ENCODE measurements around the gene NLK.
"Not testable (repeated sequence)": the region's sequence is repeated elsewhere in the genome, so short reads cannot be mapped to it uniquely, and the experiment has no call there.

Gene NLK
- total RNA-seq = 24.3 to 25.5 (median 24.7) reads per million in 3 experiments

DNA sequence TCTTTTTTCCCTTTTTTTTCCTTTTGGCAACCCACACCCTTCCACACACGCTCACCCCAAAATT lies at the start of gene NLK:
NLK (plus strand) TSS at position 21 of the 64 bp plus-strand sequence. CDS start 197 bp downstream, outside the sequence.
- no peak for DNase-seq

DNA sequence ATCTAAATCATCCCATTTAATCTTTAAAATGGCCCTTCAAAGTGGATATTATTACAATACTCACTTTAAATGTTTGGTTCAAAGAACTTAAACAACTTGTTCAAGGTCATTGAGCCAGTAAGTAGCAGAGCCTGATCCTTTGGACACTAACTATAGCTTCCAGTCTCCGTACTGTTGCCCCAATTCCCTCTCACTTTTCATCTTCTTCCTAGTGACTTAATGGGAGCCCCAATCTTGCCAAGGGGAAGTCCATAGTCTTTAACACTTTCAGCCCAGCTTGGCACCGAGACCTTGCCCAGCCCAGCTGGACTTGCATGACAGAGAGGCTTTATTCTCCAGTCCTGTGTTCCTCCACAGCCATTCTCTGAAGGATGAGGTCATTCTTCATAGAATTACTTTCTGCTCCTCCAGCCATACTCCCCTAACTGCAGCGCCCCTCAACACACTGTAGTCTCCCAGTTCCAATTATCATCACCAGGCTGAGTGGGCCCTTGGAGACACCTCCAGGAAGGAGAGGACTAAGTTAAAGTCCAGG lies 49.2 kb upstream of the NLK start:
- DNase-seq = no peak

DNA sequence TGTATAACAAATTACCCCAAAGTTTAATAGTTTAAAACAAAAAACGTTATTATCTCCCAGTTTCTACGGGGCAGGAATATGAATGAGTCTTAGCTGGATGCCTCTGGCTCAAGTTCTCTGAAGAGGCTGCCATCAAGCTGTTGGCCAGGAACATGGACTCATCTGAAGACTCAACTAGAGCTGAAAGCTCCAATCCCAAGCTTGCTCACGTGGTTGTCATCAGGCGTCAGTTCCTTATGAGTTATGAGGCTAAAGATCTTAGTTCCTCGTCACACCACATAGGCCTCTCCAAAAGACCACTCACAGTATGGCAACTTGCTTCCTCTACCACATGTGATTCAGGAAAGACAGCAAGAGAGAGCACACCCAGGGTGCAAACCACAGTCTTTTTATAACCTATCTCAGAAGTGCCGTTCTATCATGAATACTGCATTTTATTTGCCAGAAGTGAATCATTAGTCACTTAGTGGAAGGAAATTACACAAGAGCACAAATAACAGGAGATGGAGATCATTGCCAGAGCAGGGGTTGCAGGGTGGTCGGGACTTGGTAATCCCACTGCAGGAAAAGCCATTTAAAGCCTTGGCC lies 48.7 kb upstream of the NLK start:
- no peak for DNase-seq

DNA sequence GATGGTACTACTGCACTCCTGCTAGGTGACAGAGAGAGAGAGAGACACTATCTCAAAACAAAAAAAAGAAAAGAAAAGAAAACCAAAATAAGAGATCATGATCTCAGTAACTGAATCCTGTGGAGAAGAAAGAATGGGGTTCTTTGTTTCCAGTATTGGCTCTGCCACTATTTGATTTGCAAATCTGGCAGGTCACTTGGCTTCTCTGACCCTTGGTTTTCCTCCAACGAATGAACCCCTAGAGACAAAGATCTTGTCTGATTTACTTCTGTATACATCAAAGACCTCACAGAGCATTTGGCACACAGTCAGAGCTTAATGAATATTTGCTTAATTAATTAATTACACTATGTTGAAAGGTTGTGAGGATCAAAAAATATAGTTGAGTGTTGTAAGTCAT lies 47.9 kb upstream of the NLK start:
- no peak for DNase-seq

DNA sequence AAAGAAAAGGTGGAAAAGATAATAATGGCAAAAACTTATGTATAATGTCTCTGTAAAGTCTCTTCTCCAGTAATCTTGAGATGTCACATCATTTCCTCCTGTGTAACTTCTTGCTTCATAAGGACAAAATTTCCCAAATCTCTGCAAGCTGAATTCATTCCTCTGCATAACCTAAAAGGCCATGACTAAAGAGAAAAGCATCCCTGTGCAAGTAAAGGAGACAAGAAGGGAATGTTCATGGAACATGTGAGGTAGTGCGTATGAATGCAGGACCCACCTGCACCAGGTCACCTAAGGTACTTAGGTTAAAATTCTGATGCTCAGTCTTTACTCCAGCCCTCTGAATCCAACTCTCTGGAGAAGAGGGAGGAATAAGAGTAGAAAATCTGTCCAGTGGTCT lies 46.9 kb upstream of the NLK start:
- no peak for DNase-seq

DNA sequence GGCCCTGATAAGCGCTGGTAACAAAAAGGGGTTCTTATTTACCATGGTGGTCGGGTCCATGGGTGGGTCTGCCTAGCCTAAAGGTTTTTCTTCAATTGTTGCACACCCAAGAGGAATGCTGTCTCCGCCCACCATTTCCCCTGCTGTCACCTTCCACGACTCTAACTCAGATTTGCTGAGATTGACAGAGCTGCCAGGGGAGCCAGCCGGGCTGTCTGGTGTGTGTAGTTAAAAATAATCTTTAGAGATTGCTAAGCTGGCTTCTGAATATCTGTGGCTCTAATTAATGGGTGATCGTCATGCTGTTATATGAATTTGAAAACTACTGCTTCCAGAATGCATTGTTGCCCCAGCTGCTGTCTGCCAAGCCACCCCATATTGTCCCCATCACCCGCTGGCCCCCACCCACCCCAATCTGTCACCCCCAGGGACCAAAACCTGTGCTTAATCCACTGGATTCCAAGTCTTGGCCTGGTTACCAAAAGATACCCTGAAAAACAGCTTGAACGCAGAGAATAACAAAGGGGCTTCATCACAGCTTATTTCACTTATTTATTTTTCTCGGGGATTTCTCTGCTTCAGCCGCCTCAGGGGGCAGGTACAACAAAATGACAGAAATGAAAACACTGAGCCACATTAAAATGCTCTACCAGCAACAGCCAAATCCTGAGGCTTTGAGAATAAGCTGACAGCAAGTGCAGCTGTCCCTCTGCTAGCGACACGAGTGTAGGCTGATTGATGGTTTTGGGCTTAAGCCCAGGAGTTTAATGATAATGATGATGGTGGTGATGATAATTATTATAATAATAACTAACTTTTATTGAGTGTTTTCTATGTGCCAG lies 46.1 kb upstream of the NLK start:
- no peak for DNase-seq

DNA sequence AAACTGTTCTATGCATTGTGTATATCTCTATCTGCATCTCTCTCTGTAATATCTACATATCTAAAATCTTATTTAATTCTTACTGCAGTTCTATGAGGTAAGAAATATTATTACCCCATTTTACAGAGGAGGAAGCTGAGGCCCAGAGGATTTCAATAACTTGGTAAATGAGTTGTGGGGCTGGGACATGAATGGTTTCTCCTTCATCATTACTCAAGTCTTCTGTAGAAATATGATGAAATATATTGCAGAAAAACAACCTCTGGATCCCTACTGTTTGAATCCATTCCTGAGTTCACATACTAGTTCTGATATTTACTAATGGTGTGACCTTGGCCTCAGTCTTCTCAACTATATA lies 45.5 kb upstream of the NLK start:
- no peak for DNase-seq

DNA sequence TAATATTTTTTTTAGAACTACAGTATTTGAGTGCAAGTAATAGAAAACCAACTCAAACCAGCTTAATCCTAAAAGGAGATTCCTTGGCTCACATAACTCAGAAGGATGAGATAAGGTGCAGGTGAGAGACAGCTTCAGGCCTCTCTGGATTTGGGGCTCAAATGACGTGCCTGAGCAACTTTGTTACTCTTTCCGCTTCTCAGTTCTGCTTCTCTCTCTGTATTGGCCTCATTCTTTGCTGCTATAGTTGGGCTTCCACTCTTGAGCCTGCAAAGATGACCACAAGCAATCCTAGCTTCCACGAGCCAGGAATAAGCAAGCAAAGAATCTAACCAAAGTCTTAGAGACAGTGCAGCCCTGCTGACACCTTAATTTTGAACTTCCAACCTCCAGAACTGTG lies 45.0 kb upstream of the NLK start:
- DNase-seq = no peak

DNA sequence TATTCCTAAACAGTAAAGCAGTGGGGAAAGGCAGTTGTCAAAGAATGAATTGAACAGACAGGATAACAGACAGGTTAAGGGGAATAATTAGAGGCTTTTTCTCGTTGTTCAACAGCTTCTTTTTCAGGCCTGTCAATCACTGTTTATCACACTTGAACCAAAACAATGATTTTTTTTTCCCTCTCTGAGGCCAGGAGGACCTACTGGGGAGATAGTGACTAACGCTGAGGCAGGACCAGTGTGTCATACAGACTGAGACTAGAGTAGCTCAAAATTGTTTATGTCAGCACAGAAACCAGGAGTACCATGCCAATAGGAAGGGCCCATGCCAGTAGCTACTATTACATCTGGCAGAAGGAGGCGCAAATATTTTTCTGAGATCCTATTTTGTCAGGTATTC lies 41.3 kb upstream of the NLK start:
- no peak for DNase-seq

DNA sequence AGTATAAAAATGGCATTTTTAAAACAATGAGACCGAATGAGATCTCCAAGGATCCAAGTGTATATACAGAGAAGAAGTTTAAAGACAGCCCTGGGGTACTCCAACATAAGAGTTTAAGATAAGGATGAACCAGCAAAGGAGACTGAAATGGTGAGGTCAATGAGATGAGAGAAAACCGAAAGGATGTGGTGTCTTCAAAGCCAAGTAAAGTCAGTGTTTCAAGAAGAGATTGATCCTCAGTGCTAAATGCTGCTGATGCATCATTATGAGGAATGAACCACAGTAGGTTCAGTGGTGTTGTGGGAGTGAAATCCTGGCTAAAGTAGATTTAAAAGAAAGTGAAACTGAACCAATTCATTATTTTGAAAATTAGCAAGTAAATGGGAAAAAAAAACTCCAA lies 38.1 kb upstream of the NLK start:
- DNase-seq = peak; percentile 4

DNA sequence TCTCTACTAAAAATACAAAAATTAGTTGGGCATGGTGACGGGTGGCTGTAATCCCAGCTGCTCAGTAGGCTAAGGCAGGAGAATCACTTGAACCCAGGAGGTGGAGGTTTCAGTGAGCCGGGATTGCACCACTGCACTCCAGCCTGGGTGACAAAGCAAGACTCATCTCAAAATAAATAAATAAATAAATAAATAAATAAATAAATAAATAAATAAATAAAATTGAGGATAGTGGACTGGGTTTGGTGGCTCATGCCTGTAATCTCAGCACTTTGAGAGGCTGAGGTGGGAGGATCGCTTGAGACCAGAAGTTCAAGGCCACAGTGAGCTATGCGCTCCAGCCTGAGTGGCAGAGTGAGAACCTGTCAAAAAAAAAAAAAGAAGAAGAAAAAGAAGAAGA lies 34.6 kb upstream of the NLK start:
- DNase-seq = not testable (repeated sequence)

DNA sequence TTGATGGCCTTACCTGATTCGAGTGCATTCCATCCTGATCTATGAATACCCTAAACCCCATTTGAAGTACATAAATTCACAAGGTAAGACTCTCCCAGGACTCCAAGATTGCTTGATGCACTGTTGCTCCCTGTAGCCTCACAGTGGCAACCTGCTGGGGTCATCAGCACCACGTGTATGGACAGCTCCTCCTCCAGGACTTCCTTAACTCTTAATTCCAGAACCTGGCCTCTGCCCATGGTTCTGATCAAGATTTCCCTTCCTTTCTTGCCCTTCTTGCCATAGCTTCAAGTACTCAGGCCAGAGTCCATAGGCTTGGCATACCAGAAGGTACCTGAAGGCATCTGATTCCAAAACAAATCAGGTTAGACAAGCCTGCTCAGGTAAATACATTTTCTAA lies 34.0 kb upstream of the NLK start:
- DNase-seq = no peak

DNA sequence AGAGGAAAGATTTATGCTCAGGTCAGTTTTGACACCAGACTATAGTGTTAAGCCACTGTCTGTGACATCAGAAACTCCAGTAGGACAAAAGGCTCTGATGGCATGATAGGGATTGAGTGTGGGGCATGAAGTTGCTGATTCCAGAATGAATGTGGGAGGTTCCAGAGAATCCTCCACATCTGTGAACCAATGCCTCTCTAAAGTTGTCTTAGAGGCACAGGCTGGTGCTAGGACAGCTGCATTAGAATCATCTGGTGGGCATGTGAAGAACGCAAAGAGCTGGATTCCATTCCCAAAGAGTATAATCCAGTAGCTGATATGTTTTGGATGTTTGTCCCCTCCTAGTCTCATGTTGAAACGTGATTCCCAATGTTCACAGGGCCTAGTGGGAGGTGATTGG lies 32.1 kb upstream of the NLK start:
- DNase-seq = no peak

DNA sequence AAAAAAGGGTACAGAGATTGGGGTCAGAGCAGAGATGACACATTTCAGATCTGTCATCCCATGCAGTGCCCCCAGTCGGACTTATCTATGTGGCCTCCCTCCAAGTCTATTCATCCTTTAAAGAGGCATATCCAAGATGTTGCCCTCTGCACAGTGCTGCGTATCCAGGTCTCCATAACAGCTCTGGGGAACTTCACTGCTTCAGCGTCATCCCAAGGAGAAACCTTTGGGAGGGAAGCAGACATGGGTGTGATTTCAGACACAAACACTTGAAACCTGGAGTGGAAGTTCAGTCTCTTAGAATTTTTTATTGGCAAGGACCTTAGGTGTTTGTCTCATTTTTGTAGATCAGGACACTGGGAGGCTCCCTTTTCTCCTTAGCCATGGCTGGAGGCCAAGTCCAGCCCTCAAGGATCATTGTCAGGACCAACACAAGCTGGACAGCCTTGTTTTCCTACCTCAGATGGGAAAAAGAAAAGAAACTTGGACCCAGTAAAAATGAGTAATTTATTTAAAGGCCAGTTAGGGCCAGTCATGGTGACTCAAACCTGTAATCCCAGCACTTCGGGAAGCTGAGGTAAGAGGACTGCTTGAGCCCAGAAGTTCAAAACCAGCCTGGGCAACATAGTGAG lies 23.9 kb upstream of the NLK start:
- no peak for DNase-seq

DNA sequence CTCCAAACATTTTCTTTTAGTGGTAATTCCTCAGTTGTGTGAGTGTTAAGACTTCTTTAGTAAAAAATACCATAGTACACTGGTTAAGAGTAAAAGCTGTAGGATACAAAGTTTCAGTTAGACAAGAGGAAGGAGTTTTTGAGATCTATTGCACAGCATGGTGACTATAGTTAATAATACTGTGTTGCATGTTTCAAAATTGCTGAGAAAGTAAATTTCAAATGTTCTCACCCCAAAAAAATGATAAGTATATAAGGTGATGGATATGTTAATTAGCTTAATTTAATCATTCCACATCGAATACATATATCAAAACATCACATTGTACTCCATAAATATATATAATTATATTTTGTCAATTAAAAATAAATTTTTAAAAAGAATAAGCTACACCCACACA lies 22.0 kb upstream of the NLK start:
- DNase-seq = no peak

DNA sequence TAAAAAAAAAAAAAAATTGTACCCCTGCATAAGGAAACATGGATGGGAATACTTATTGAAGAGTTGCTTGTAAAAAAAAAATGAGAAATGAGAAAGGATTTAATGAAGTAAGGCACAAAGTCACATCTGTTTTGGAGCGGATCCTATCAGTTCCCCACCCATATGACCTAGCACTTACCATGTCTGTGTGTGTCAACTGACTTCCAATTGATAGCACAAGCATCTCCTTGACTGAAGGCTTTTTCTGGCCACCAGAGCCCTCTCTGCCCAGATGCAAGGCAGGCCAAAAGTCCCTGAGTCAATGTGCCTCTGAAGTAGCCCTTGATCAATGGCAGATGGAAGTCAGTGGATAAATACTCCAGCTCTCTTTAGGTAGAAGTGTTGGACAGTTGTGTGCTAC lies 13.4 kb upstream of the NLK start:
- no peak for DNase-seq

DNA sequence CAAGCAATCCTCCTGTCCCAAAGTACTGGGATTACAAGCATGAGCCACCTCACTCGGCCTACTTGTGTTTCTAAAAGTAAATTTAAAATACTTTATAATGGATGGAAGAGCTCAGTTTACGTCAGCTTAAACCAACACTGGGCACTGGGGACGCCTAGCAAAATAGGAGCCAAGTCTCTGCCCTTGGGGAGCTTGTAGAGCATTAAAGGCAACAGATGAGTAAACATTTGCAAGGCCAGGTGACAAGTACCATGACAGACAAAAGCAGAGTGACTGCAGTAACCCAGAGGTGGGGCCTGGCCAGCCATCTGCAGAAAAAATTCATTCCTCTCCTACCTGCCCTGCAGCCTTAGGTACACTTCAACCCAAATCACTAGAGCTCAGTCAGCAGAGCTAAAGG lies 12.1 kb upstream of the NLK start:
- no peak for DNase-seq

DNA sequence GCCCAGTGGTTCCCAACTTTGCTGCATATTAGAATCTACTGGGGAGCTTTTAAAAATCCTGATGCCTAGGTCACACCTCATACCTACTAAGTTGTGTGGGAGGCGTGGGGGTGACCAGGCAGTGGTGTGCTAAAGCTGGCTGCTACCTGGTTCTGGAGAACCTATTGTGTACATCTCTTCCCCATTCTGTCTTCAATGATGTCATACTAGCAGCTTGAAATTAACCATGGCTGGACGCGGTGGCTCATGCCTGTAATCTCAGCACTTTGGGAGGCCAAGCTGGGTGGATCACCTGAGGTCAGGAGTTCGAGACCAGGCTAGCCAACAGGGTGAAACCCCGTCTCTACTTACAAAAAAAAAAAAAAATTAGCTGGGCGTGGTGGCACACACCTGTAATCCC lies 11.3 kb upstream of the NLK start:
- no peak for DNase-seq

DNA sequence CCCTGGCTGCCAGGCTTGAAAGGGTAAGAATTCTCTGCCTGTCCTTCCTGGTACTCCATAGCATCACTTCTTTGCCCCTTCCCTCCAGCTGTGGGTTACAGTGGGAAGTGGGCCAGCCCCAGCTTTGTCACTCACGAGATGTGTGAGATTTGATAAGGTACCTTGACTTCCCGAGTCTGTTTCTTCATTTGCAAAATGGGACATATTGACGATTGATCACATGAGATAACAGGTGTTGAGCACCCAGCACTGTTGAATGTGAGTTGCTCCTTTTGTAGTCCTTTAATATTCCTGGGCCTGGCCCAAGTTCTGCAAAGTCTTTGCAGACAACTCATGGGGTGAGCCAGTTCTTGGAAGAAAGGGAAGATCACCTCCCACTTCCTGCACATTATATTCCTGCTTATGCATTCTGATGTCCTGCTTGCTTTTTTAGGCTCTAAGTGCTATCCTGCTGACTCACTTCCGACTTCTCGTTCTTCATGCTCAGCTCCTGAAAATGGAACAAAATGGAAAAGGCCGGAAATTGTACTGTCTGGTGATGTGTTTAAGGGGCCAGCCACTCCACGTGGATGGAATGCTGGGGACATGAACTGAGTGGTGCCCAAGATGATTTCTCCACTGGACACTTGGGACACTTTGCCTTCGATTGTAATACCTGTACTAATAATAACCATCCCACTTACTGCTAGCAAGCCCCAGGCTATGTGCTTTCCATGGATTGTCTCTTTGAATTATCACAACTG lies 8.3 kb upstream of the NLK start:
- no peak for DNase-seq

DNA sequence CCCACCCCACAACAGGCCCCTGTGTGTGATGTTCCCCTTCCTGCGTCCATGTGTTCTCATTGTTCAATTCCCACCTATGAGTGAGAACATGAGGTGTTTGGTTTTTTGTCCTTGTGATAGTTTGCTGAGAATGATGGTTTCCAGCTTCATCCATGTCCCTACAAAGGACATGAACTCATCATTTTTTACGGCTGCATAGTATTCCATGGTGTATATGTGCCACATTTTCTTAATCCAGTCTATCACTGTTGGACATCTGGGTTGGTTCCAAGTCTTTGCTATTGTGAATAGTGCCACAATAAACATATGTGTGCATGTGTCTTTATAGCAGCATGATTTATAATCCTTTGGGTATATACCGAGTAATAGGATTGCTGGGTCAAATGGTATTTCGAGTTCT lies 7.0 kb upstream of the NLK start:
- DNase-seq = not testable (repeated sequence)

DNA sequence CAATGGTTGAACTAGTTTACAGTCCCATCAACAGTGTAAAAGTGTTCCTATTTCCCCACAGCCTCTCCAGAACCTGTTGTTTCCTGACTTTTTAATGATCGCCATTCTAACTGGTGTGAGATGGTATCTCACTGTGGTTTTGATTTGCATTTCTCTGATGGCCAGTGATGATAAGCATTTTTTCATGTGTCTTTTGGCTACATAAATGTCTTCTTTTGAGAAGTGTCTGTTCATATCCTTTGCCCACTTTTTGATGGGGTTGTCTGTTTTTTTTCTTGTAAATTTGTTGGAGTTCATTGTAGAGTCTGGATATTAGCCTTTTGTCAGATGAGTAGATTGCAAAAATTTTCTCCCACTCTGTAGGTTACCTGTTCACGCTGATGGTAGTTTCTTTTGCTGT lies 6.6 kb upstream of the NLK start:
- not testable (repeated sequence) for DNase-seq

DNA sequence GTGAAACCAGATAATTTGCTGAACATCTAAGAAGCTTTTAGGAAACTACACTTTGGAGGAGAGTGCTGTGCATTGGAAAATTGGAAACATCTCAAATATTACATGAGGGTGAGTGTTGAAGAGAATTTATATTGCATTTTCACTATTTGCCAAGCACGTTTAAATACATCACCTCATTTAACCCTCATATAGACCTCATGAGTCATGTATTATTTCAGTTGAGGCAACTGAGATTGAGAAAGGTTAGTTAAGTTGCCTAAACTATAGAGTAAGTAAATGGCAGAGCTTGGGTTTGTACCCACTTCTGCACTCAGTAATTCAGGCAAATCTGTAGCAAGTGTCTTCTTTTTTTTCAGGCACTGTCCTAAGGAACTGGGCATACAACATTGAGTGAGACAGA lies 3.7 kb upstream of the NLK start:
- DNase-seq = no peak

DNA sequence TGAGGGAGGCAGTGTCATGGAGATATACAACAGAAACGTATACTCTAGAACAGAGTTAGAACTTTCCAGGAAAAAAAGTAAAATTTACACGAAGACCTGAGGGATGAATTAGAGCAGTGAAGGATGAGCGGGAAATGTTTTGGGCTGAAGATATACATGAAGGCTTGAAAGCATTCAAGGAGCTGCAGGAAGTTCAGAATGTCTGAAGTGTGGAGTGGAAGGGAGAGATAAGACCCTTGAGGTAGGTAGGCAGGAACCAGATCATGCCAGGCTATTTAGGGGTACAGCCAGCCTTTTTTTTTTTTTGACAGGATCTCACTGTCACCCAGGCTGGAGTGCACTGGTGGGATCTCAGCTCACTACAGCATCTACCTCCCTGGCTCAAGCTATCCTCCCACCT lies 3.2 kb upstream of the NLK start:
- no peak for DNase-seq

DNA sequence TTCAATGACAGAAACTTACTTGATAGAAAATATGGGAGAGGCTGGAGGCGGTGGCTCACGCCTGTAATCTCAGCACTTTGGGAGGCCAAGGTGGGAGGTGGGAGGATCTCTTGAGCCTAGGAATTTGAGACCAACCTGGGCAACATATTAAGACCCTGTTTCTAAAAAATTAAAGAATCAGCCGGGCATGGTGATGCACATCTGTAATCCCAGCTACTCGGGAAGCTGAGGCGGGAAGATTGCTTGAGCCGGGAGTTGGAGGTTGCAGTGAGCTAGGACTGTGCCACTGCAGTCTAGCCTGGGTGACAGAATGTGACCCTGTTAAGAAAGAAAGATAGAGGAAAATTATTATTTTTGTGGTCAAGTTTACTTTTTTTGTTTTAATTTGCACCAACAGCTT lies 2.1 kb upstream of the NLK start:
- no peak for DNase-seq

All from central memory CD4-positive, alpha-beta T cell (primary cell).